Renal pelvis (tissue), 4 donors: ENCODE data around the gene ZC2HC1B. TPM values are rescaled to one million over a fixed set of nuclear protein-coding genes. Genes with fewer than 3 reads are reported as not detected.
A peak's percentile ranks its signal among the peaks of the same experiment; 100 is the strongest.

Experiments
- DNase-seq: peaks from one replicate; pipeline ENCODE4 v3.0.0-alpha.2; 2013
- polyA plus RNA-seq, 3 donors: library from polyadenylated mRNA; unstranded; fragments of 120-200 nt; gene quantifications; one replicate each; pipeline ENCODE4 v1.2.1, GENCODE V29; 2013; ENCODE audit not compliant: insufficient read length in 3 of 3

The ZC2HC1B gene
- polyA plus RNA-seq, 3 donors = 0.26 TPM; not detected in 2

DNA sequence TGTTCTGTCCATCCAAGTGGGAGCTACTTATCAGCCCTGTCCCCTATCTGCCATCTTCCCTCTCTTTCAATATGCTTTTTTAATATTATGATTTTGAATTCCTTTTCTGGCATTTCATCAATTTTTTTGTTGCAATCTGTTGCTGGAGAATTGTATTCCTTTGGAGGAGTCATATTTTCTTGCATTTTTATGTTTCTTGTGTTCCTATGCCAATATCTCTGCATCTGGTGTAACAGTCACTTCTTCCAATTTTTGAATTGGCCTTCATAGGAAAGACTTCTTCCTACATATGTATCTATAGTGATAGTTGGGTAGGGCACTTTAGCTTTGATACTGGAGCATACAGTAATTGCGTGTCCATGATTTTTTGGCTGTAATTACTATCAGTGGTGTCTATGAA is 70.1 kb downstream of the ZC2HC1B start:
- DNase-seq = no peak

DNA sequence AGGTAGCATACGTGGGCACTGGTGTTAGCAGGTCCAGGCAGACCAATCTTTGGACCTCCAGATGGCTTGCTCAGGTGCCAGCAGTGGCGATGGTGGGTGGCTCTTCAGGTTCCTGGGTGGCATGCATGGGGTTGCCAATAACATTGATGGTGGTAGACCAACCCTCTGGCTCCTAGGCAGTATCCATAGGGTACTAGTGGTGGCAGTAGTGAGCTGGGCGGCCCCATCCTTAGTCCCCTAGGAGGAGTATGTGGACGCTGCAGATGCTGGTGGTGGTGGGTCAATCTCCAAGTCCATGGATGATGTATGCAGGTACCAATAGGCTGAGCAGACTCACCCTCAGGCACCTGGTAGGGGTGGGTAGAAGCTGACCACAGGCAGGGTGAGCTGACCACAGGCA is 70.6 kb downstream of the ZC2HC1B start:
- no peak for DNase-seq

DNA sequence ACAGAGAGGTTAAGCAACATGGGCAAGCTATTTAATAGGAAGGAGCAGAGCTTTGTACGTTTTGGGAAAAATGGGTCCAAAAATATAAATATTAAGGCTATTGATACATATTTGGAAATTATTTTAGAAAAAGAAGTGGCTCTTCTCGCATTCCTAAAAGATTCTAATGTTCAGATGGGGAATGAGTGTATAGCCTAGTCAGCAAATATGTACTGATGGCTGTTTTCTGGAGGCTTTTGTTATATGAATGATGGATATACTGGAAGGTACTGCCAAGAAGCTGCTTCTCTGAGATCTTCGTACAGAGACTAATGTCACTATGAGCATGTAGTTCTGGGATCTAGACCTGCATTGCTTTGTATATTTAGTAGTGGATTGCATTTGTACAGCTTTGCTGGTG is 72.1 kb downstream of the ZC2HC1B start:
- DNase-seq = no peak

DNA sequence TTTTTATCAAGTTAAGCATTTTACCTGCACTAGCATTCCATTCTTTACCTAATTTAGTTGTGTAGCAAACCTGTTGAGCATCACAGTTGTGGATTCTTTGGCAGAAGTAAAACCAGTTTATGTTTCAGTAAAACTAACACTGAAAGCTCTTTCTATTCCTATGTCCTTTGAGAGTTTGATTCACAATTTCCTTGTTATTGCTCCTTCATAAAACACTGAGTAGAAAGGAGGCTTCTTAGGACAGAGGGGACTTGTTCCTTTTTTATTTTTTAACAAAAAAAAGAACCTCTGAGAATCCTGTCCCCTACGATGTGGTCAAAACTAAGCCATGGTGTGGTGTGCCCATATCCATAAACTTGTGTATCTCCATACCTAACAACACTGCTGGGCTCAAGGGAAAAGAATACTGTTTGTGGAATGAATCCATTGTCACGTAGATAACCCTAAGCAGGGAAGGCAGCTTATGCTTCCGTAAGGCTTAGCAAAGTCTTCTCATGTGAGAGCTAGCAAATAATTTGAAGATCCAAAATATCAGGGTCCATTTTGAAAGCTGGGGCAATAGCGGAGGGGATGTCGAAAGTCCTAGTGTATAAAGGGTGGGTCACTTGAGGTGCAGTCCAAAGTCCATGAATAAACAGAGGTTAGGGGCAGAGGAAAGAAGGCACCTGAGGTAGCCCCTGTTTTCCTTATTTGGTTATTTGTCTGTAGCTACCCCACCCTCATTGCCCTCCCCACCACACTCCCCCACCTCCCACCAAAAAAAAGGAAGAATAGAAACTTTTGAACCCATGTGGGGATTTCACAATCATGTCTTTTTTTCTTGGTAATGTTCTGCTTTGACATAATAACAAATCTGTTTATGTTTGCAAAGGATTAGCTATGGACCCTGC is 72.7 kb downstream of the ZC2HC1B start:
- no peak for DNase-seq

DNA sequence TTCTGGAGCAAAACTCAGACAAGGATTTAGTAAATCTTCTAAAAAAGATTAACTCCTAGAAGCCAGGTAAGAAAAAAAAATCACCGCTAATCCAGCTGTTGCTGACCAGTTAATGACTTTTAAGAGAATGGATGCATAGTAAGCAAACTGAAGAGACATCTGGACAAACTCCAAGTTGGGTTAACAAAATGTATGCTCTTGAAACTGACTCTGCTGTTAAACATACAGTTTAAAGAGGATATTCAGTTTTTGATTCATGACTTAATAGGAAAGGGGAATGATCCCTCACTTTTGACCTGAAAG is 73.3 kb downstream of the ZC2HC1B start:
- no peak for DNase-seq

DNA sequence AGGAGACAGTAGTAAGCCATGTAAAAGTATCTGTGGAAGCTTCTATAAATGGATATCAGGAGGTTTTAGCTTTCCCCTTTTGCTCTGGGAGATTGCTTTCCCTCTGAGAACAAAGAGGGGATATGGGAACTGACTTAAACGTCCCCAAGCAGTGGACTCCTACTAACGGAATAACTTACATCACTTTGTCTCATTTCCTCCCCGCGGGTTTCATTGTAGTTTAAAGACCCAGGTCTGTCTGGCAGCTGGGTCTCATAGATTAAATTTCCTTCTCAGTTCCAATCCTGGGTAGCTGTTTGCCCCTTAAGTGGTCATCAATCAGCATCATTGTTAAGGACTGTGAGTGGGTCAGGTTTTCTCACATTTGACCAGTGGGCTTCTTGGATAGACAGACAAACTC is 75.1 kb downstream of the ZC2HC1B start:
- no peak for DNase-seq

DNA sequence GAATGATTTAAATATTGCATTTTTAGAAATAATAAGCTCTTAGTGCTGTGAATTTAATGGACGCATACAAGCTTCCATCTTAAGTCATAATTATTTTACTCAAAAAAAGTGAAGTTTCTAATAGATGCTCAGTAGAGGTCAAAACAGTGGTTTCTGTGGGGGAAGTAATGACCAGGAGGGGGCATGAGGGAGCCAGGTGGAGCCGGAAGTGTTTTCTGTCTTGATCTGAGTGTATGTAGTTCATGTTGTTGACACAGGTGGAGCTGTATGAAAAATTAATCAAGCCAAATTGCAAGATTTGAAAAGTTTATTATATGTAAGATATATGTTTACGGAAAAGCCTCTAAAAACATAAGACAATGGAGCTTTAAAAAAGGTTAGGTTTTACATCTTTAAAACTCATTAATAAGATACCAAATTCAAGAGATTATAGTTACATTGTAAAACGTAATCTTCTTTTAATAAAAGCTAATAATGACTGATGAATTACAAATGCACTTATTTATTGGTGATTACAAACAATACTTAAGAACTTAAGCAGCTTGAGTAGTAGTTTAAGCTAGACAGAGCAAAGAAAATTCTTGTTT is 75.8 kb downstream of the ZC2HC1B start:
- no peak for DNase-seq

DNA sequence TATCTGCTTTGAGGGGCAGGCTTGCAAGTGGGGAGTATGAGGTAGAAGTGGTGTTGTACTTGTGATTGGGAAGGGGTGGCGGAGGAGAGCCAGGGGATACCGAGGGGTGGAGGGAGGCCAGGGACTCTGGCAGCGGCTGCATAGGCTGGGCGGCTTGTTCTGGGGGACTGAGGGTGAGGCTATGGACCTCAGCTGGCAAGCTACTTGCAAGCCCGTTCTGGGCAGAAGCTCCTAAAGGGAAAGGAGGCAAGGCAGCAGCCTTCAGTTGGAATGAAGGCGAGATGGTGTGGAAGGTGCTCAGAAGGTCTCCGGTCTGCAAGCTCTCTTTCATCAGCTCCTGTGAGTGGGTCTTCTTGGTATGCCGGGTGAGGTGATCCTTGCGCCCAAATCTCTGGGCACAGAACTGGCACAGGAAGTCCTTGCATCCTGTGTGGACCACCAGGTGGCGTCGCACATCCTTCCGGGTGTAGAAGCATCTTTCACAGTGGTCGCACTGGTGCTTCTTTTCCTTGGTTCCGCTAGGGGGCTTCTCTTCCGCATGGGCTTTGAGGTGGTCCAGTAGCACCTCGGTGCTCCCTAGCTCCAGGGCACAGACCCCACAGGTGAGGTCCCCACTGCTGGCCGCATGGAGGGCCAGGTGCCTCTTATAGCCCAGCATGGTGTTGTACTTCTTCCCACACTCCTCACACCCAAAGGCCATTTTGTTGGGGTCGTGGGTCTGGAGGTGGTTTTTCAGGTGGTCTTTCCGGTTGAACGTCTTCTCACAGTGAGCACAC is 77.8 kb downstream of the ZC2HC1B start:
- DNase-seq = peak; percentile 38

DNA sequence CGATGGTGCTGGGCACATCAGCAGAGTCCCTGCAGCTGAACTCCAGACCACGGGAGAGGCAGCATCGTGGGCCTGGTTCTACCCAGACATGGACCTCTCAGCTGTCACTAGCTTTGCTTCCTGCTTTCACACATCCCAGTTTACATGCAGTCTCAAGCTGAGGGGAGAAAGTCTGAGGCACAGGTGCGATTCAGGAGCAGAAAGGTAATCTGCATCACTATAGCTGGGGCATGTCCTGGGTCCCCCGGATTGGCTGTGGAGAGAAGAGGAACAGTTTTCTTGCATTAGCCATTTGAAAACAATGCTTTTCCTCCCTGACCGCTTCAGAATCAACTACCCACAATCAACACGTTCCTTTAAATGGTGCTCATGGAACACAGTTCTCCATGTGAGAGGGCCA is 83.9 kb downstream of the ZC2HC1B start:
- no peak for DNase-seq

DNA sequence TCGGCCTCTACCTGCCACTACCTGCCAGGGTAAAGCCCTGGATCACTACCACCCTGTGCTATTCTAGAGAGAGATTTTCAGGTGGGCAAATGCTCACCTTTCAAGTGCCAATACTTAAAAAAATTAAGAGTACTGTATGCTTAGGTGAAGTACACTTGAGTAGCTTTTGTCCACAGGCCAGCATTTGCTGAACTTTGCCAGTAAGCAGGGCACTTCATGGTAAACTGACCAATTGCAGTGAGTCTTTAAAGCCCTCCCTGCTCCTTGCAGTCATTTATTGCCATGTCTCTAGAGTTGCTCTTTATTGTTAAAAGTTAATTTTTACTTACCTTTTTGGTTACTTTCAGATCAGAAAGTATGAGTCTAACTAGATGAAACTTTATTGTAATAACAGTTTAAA is 85.3 kb downstream of the ZC2HC1B start:
- no peak for DNase-seq

DNA sequence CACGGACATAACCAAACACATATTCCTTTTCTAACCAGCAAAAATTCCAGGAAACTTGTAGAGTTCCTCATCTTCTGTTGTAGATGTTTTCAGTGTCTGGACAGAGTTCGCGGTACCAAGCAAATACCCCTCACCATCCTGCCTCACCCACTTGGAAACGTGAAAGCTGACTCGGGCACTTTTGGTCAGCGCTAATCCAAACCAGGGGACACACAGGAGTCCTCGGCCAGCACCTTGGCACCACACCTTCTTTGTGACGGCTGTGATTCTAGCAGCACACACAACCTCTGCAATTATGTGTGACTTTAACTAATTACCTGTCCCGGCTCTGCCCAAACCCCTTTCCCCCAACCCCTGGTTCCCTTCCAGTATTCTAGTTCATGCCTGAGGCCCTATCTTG is 85.7 kb downstream of the ZC2HC1B start:
- no peak for DNase-seq

DNA sequence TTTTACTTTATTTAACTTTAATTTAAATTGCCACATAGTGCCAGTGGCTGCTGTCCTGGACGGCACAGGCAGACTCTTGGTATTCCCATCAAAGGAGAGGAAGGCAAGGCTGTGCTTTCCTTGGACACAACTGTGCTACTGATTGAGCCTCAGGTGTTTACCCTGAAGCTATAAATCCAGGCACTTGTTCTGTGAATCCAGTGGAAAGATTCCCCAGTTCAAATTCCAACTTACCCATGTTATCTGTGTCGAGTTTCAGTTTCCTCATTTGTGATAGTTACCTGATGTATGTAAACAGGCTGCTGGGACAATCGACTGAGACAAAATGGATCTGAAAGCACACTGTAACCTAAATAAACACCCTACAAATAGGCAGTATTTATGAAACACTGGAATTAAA is 86.6 kb downstream of the ZC2HC1B start:
- DNase-seq = no peak

DNA sequence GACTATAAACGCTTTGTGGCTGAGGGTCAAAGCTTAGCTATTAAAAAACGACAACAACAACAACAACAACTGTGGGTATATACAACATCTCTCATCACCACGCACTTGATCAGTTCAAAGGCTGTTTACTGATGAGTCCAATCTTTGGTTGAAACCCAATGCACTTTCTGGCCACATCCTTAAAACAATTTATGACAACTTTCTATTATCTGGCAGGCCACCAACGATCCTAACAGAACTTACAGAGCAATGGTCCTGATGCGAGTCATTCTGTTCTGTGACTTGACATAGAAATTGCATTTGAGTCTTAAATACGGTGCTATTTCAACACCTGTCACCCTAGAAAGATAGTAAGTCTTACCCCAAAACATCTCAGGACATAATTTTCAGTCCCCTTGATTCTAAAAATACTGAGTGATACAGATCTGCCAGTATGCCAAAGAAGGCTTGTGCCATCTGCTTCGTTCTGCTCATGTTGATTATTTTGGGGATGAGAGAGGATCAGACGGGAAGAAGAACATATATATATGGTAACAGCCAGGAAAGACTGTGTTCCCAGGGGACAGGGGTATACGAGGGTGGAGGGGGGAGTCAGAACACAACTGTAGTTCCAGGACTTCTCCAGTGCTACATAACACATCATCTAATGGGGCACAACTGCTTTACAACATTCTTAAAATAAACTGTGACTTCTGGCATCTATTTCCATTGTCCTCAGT is 87.9 kb downstream of the ZC2HC1B start:
- DNase-seq = no peak

DNA sequence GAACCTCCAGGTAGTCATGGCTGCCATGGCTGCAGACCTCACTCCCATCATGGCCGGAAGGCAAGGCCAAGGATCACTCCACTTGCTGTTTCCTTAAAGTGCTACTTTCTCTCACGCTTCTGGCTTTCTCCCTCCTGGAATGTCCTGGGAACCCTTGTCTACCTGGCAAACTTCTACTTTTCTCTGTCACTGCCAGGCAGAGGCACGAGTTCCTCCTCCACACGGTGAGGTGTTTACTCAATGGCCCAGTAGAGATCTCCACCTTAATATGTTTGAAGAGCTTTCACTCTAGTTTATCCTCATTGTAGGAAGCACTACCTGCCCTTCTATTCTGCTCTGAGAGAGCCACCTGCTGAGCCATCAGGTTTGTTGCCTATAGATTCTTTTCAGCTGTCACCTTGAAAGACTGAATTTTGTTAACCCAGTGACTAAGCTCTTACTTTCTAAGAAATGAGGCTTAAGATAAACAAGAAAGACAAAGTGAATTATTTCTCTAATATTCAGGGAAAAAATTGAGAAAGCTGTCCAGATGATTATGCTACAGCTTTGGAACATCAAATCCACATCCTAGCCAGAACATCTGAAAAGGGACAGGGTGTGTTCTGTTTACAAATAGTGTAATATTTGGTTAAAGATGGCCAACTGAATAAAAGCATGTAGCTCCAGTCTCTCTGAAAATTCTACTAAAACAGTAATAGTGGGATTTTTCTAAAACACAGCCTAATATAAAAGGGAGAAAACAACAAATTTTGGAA is 88.8 kb downstream of the ZC2HC1B start:
- no peak for DNase-seq

DNA sequence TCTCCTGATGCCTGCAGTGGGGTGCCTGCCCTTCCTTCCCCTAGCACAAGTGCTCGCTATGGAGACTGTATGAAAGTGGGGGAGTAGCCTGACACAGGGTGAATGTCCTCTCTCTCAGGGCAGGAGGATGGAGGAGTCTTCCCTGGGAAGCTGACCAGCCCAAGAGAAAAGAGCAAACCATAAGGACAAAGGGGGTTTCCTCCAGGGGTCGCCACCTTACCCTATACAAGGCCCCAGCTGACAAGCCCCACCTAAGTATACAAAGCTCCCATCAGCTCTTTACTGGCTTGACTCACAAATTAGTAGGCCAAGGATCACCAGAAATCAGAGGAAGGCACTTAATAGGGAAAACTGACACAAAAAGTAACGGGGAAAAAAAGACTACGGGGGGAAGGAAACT is 89.6 kb downstream of the ZC2HC1B start:
- no peak for DNase-seq

DNA sequence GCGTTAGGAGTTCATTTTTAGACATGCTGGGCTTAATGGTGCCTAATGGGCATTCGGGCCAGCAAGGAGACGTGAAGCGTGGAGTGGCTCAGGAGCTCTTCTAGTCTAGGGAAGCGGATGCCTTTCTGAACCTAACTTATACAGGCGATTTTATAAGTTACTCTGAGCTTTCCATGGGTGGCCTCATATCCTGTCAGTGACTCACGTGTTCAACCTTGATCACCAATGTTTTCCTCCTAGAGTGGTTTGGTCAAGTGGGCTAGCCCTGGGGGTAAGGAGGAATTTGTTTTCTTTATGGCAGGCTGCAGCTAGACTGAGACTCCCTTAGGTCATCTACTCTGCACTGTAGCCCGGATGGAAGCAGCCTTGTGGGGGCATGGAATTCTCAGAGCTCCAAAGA is 91.7 kb downstream of the ZC2HC1B start:
- no peak for DNase-seq

DNA sequence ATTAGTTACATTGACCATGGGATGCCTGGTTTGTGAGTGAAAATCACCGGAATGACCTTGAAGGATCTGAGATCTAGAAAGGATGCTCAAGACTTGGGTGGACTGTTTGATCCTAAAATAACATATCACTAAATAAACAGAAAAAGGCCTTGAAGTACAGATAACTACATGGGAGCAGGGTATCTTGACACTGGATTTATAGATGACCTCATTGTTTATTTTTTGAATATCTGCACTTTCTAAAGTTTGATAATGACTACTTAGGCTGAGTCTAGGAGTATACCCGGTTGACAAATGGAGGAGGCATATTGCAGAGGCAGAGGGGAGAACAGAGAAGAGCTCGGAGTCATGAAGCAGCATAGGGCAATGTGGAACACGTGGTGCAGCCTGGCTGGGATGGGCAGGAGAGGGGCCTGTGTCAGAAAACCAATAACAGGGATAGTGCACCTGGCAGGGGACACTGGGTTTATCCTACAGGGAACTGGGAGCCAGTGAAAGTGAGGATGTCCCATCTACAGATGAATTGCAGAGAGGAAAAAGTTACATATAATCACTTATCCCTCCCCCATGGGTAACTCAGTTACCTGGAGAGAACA is 93.5 kb downstream of the ZC2HC1B start:
- DNase-seq = no peak

DNA sequence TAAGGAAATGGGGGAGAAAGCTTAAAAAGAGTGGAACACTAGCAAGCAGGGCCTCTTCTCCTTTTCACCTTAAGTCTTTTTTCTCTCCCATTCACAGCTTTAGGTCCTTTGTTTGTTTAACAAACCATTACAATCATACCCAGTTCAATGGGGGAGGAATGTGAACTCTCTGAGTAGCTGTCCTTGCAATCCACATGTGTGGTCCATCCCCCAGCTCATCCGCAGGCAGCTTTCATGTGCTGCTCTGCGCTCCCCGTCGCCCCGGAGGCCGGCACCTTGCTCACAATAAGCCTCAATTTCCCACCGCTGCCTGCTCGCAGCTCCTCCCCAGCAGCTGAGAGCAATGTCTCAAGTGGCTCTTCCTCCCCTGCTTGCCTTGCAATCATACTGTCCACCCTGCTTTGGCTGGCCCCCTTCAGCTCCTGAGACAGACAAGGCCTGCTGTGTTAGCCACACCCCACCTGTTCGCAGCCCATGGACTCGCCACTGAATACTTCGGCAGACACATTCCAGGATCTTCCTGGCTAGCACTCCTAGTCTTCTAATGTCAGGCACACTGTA is 94.6 kb downstream of the ZC2HC1B start:
- no peak for DNase-seq

DNA sequence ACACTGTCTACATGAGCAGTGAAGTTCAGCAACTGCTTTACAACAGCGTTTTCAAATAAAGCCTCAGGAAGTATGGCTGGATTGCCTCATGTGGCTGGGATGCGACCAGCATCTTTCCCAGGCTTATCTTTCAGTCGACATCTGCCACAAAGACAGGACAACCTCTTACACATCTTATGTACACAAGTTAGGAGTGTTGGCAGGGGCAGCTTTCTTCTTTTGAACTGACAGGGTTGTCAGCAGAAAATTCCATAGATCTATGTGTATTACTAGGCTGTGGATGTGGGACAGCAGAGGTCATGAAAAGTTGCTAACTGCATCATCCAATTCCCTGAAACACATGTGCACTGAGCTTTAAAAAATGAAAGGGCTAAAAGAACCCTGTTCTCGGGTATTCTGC is 95.7 kb downstream of the ZC2HC1B start:
- DNase-seq = no peak

DNA sequence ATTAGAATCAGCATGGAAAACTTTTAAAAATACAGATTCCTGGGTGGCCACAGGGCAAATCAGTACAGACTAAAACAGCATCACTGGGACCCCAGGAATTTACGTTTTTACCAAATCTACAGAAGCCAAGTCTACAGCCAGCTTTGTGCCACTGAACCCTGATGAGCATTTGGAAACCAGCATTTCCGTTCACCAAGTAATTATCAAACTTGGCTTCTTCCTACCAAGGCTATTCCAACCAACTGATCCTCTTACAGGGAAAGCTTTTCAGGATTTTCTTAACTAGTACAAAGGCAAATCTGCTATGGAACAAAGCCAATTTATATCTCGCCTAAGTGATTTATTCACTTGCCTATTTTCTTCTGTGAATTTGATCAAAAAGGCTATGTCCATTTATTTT is 96.8 kb downstream of the ZC2HC1B start:
- DNase-seq = no peak
